Activated naive CD8-positive, alpha-beta T cell (primary cell): ENCODE results near the gene PRSS33.

ENCODE experiments used
- H3K27ac Mint-ChIP-seq: one replicate; pipeline ENCODE4 v1.8.0; 2021; ENCODE audit warnings: mixed read lengths
- H3K27me3 Mint-ChIP-seq: one replicate; pipeline ENCODE4 v1.8.0; 2021; ENCODE audit warnings: mixed read lengths
- H3K36me3 Mint-ChIP-seq: one replicate; pipeline ENCODE4 v1.8.0; 2021; ENCODE audit warnings: mixed read lengths
- H3K4me1 Mint-ChIP-seq: one replicate; pipeline ENCODE4 v1.8.0; 2021; ENCODE audit warnings: low read depth, mixed read lengths
- H3K4me3 Mint-ChIP-seq: one replicate; pipeline ENCODE4 v1.8.0; 2021; ENCODE audit warnings: mild to moderate bottlenecking, mixed read lengths
- H3K9me3 Mint-ChIP-seq: one replicate; pipeline ENCODE4 v1.8.0; 2021; ENCODE audit warnings: low read depth, mixed read lengths

The PRSS33 gene

DNA sequence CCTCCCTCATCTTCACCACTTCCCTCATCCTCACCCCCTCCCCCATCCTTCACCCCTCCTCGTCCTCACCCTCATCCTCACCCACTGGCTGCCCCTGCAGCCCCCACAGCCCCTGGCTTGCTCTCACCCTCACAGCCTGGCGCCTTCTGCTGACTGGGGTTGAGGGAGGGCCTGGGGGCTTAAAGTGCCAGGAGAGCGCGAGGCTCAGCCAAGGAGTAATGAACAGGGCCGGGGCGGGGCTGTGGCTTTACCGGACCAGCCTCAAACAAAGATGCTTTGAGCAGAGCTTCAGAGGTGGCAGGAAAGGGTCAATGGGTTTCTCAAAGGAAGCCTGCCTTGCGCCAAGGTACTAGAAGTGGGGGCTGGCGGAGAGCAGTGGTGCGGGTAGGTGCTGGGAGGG is at the start of gene PRSS33:
Gene PRSS33, minus strand, starts transcription at position 155 of the 400 bp plus-strand sequence. CDS start 1,013 bp downstream, outside the sequence.
- Mint-ChIP-seq H3K4me3 (peak within 1 kb of the TSS; percentile 68), H3K27me3 (peaks cover 2% of the 10 kb centered on the region), H3K4me1 (peaks cover 10% of the 10 kb centered on the region), H3K36me3 (no peaks in the 10 kb centered on the region), H3K27ac (peak within 1 kb of the TSS; percentile 22), H3K9me3 (no peaks in the 10 kb centered on the region)

GRCh38 chr16:2836646-2837508 is 49.5 kb upstream of the PRSS33 start:
- no peaks in the 10 kb centered on the region for H3K9me3 Mint-ChIP-seq
- peaks cover 28% of the 10 kb centered on the region for H3K4me1 Mint-ChIP-seq
- no peaks in the 10 kb centered on the region for H3K36me3 Mint-ChIP-seq
- no peak overlapping the region for H3K27ac Mint-ChIP-seq
- H3K27me3 Mint-ChIP-seq = peaks cover 2% of the 10 kb centered on the region
- H3K4me3 Mint-ChIP-seq = no peak overlapping the region

GRCh38 chr16:2835638-2836493 is 48.5 kb upstream of the PRSS33 start:
- Mint-ChIP-seq H3K27ac (no peak overlapping the region), H3K36me3 (no peaks in the 10 kb centered on the region), H3K4me3 (no peak overlapping the region), H3K27me3 (peaks cover 4% of the 10 kb centered on the region), H3K4me1 (peaks cover 23% of the 10 kb centered on the region), H3K9me3 (no peaks in the 10 kb centered on the region)

- no peaks in the 10 kb centered on the region for H3K9me3 Mint-ChIP-seq
- no peaks in the 10 kb centered on the region for H3K36me3 Mint-ChIP-seq
- peaks cover 19% of the 10 kb centered on the region for H3K4me1 Mint-ChIP-seq
- H3K27ac Mint-ChIP-seq = no peak overlapping the region
- H3K27me3 Mint-ChIP-seq = peaks cover 5% of the 10 kb centered on the region
- no peak overlapping the region for H3K4me3 Mint-ChIP-seq
Measured at GRCh38 chr16:2834968-2835367, 47.6 kb upstream of the PRSS33 start.

GRCh38 chr16:2833776-2834175 is 46.4 kb upstream of the PRSS33 start:
- peaks cover 7% of the 10 kb centered on the region for H3K4me1 Mint-ChIP-seq
- H3K27ac Mint-ChIP-seq = no peak overlapping the region
- no peaks in the 10 kb centered on the region for H3K9me3 Mint-ChIP-seq
- peaks cover 5% of the 10 kb centered on the region for H3K27me3 Mint-ChIP-seq
- H3K36me3 Mint-ChIP-seq = no peaks in the 10 kb centered on the region
- H3K4me3 Mint-ChIP-seq = no peak overlapping the region

DNA sequence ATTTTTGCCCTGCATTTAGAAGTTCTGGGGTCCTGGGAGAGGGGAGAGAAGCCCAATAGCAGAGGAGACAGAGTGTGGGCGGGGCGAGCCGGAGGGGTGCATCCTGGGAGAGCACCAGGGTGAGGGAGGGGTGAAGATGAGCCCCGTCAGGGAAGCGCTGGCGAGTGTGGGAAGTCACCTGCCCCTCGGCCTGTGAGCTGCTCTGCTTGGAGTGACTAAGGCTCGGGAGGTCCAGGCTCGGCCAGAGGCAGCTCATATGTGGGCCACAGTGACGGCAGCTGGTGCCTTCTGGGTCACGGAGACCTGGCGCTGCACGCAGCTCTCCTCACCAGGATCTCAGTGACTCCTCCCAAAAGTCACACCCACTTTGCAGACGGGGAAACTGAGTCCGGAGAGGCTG is 43.8 kb upstream of the PRSS33 start:
- Mint-ChIP-seq H3K27ac (no peak overlapping the region), H3K9me3 (no peaks in the 10 kb centered on the region), H3K4me1 (no peaks in the 10 kb centered on the region), H3K4me3 (no peak overlapping the region), H3K27me3 (peaks cover 5% of the 10 kb centered on the region), H3K36me3 (no peaks in the 10 kb centered on the region)

DNA sequence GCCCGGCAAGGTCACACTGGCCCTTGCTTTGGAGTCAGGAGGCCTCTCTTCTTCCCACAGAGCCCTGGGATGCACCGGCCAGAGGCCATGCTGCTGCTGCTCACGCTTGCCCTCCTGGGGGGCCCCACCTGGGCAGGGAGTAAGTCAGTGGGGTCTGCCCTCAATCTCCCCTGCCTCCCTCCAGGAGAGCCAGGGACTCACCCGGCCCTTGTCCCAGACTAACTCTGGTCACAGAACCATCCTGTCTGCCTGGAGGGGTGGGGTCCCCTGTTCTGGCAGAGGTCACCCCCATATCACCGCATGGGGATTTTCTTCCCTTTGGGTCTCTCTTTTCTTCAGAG is 43.0 kb upstream of the PRSS33 start:
- Mint-ChIP-seq H3K4me1 (no peaks in the 10 kb centered on the region), H3K4me3 (no peak overlapping the region), H3K27ac (no peak overlapping the region), H3K27me3 (peaks cover 5% of the 10 kb centered on the region), H3K36me3 (no peaks in the 10 kb centered on the region), H3K9me3 (no peaks in the 10 kb centered on the region)

DNA sequence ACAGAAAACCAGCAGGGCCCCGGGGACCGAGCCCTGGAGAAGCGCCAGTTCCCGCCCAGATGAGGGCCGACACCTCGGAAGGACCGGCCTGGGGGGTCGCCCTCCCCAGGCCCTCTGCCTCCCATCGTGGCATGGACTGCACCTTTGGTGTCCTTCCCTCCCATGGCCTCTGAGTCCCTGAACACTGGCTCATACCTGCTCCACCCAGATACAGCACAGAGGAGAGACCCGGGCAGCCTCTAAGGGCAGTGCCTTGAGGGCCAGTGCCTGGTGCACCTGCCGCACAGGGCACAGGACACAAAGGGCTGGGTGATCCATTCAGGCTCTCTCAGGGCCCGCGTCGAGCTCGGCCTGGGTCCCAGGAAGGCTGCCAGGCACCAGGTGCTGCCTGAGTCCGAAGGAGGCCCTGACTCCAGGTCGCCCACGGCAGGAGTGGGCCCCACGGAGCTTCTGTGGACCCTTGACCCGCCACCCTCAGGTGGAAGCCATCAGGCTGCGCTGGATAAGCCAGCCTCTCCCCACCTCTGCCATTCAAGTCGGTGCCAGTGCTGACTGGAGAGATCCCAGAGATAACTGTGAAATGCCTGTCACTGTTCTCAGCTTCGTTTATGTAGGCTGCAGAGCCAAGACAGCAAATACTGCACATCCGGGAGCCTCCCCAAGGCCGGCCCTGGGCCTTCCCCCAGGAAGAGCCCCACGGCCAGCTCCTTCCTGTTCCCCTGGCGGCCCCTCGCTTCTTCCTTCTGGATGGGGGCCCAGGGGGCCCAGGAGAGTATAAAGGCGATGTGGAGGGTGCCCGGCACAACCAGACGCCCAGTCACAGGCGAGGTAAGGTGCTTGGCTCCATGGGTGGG is 42.4 kb upstream of the PRSS33 start, which contains the start of gene ZG16B:
Gene ZG16B, plus strand, starts transcription at position 803 of the 854 bp plus-strand sequence. CDS start 139 bp downstream, outside the sequence.
- Mint-ChIP-seq H3K36me3 (no peaks in the 10 kb centered on the region), H3K27ac (no peak within 1 kb of the TSS), H3K4me1 (no peaks in the 10 kb centered on the region), H3K27me3 (peaks cover 5% of the 10 kb centered on the region), H3K9me3 (no peaks in the 10 kb centered on the region), H3K4me3 (no peak within 1 kb of the TSS)

DNA sequence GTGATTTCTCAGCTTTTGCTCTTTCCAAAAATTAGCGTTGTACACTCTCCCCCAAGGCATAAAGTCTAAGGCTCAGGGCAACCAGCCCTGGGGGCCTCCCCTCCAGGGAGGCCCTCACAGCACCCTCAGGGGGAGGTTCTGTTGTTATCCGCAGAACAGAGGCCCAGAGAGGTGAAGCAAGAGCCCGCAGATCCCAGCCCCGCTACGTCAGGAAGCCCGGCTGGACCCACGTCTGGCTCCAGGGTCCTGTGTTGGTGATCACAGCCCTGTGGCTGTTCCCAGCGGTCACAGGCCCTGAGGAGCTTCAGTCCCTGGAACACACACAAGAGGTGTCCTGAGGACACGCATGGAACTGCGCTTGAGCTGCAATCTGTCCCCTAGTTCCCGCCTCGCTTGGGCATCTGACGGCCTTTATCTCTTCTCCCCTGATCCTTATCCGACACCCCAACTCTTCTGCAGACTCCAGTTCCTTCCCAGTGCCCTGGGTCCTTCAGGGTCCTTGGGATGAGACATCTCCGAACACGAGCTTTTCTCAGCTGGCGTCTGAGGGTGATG is 41.6 kb upstream of the PRSS33 start:
- peaks cover 5% of the 10 kb centered on the region for H3K27me3 Mint-ChIP-seq
- H3K27ac Mint-ChIP-seq = no peak overlapping the region
- H3K9me3 Mint-ChIP-seq = no peaks in the 10 kb centered on the region
- H3K4me1 Mint-ChIP-seq = no peaks in the 10 kb centered on the region
- H3K4me3 Mint-ChIP-seq = no peak overlapping the region
- no peaks in the 10 kb centered on the region for H3K36me3 Mint-ChIP-seq

DNA sequence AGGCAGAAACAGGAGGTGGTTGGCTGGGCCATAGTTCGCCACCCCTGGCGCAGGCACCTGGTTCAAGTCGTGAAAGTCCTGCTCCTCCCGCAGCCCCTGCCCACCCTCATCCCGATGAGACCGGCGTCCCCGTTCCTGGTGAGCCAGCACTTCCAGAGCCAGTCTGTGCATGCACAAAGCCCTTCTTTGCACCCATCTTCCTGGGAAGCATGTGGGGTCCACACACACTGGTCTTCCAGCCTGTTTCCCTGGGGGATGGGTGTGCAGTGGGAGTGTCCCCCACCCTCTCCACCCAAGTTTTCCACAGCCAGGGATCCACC is 41.1 kb upstream of the PRSS33 start:
- H3K4me1 Mint-ChIP-seq = no peaks in the 10 kb centered on the region
- H3K4me3 Mint-ChIP-seq = no peak overlapping the region
- no peak overlapping the region for H3K27ac Mint-ChIP-seq
- H3K27me3 Mint-ChIP-seq = peaks cover 5% of the 10 kb centered on the region
- H3K9me3 Mint-ChIP-seq = no peaks in the 10 kb centered on the region
- H3K36me3 Mint-ChIP-seq = no peaks in the 10 kb centered on the region

DNA sequence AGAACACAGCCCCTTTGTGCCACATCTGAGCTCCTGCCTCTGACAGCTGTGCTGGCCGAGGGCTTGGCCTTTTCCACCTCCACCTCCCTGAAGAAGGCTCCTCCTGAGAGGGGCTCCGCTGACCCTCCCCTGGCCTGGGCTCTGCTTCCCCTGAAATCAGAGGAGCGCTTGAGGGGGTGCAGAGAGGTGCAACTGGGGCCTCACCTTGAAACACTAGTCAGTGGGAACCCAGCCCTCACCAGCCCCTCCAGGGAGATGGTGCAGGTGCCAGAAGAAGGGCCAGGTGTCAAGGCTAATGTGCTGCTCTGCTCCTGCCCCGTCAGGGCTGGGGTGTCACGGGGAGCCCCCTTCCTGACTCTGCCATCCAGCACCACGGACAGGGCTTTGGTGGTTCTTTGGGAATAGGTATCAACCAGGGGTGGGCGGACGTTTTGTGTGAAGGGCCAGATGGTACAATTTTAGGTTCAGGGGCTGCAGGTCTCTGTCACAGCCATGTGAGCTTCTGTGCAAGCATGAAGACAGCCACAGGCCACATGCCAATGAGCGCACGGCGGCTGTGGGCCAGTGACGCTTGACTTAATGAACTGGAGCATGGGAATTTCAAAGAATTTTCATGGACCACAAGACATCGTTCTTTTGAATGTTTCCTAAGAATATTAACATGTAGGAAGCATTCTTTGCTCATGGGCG is 40.6 kb upstream of the PRSS33 start:
- Mint-ChIP-seq H3K27me3 (peaks cover 5% of the 10 kb centered on the region), H3K4me1 (no peaks in the 10 kb centered on the region), H3K27ac (no peak overlapping the region), H3K4me3 (no peak overlapping the region), H3K36me3 (no peaks in the 10 kb centered on the region), H3K9me3 (no peaks in the 10 kb centered on the region)

GRCh38 chr16:2827374-2827791 is 40.0 kb upstream of the PRSS33 start:
- Mint-ChIP-seq H3K36me3 (no peaks in the 10 kb centered on the region), H3K27ac (no peak overlapping the region), H3K27me3 (peaks cover 3% of the 10 kb centered on the region), H3K4me3 (no peak overlapping the region), H3K4me1 (no peaks in the 10 kb centered on the region), H3K9me3 (no peaks in the 10 kb centered on the region)

DNA sequence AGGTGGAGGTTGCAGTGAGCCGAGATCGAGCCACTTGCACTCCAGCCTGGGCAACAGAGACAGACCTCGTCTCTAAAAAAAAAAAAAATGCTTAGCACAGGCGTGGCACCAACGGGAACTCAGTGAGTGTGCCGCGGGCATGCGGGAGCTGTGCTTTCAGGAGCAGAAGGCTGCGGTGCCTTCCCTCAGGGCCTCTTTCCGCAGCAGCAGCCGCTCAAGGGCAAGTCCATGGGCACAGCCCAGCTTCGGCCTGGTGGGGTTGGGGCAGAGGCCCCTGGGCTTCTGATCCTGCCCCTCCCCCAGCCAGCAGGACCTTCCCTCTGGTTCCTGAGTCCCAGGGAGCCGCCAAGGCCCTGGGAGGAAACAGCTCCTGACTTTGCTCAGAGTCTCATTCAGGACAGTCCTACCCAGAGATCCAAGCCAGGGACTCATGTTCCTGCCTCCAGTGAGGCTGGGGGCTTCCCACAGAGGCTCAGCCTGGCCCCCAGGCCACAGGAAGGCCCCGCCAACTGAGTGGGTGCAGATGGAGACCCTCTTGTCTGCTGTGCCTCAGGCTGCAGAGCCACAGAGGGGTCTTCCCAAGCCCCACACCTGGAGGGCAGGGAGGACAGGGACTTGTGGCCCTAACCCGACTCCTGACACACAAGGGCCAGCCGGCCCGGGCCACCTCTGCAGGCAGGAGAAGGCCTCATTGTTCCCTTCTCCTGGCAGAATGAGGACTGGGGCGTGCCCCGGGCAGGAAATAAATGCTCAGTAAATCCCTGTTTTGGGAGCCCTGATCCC is 39.4 kb upstream of the PRSS33 start:
- Mint-ChIP-seq H3K4me1 (no peaks in the 10 kb centered on the region), H3K4me3 (no peak overlapping the region), H3K27me3 (peaks cover 3% of the 10 kb centered on the region), H3K27ac (no peak overlapping the region), H3K9me3 (no peaks in the 10 kb centered on the region), H3K36me3 (no peaks in the 10 kb centered on the region)
